ENCODE data around the gene FUT9. TPM values are rescaled to one million over a fixed set of nuclear protein-coding genes. Genes with fewer than 3 reads are reported as not detected.

The FUT9 gene
- polyA plus RNA-seq, 3 donors, result not detected

- no peak for DNase-seq
- Mint-ChIP-seq H3K9me3 (peaks cover 0 to 7% (median 0%) of the 10 kb centered on the region in 7 donors), H3K4me1 (no peaks in the 10 kb centered on the region), H3K27me3 (ENCODE audit: low read depth in 3 of 3) (no peaks in the 10 kb centered on the region), H3K27ac (no peak overlapping the region), H3K4me3 (no peak overlapping the region), H3K36me3 (no peaks in the 10 kb centered on the region)
- no peaks in the 10 kb centered on the region for H3K27me3 ChIP-seq (ENCODE audit: control insufficient read depth in 2 of 2, insufficient read depth in 2 of 2, low read length in 2 of 2)
- H3K27ac ChIP-seq (ENCODE audit: low read depth in 1 of 2, low read length in 2 of 2), result no peak overlapping the region
- no peak for TF ChIP-seq CTCF (IDR thresholded peaks at IDR 0.05)
- no peaks in the 10 kb centered on the region for H3K4me1 ChIP-seq (ENCODE audit: control insufficient read depth in 1 of 2, insufficient read depth in 2 of 2, low read length in 2 of 2)
- H3K79me2 ChIP-seq (ENCODE audit: insufficient read depth, low read length), result no peaks in the 10 kb centered on the region
- no peaks in the 10 kb centered on the region for H3K36me3 ChIP-seq (replicated peaks in 1 of 2; ENCODE audit: control insufficient read depth in 1 of 2, insufficient read depth in 2 of 2, low read length in 2 of 2)
- H4K20me1 ChIP-seq (ENCODE audit: insufficient read depth, low read length), result no peaks in the 10 kb centered on the region
- H3K9me3 ChIP-seq (replicated peaks in 1 of 2; ENCODE audit: control insufficient read depth in 1 of 2, insufficient read depth in 1 of 2, low read length in 2 of 2), result no peaks in the 10 kb centered on the region
- no peak overlapping the region for H3K4me2 ChIP-seq (replicated peaks; ENCODE audit: extremely low read depth, low read length, poor library complexity, severe bottlenecking)
- no peak overlapping the region for H2AFZ ChIP-seq (ENCODE audit: insufficient read depth, low read depth, low read length, poor library complexity, severe bottlenecking)
- H3K9ac ChIP-seq (ENCODE audit: insufficient read depth, low read length, poor library complexity, severe bottlenecking), result no peak overlapping the region
- H3K4me3 ChIP-seq (replicated peaks in 1 of 3; ENCODE audit: low read depth in 2 of 3, low read length in 3 of 3), result no peak overlapping the region
- intact Hi-C loops (cut with micrococcal nuclease), result no loop called here
- WGBS (ENCODE audit: insufficient coverage), result no CpG with 5 or more reads among the region's 2 CpGs
These were observed 169.0 kb downstream of the FUT9 start for GRCh38 chr6:96184798-96185197.

GRCh38 chr6:96186094-96186493 is 170.3 kb downstream of the FUT9 start:
- H3K9me3 ChIP-seq (replicated peaks in 1 of 2; ENCODE audit: control insufficient read depth in 1 of 2, insufficient read depth in 1 of 2, low read length in 2 of 2), result no peaks in the 10 kb centered on the region
- Mint-ChIP-seq H3K36me3 (no peaks in the 10 kb centered on the region), H3K9me3 (peaks cover 0 to 7% (median 2%) of the 10 kb centered on the region in 7 donors), H3K4me1 (no peaks in the 10 kb centered on the region), H3K4me3 (no peak overlapping the region), H3K27ac (no peak overlapping the region), H3K27me3 (ENCODE audit: low read depth in 3 of 3) (no peaks in the 10 kb centered on the region)
- no peak overlapping the region for H3K9ac ChIP-seq (ENCODE audit: insufficient read depth, low read length, poor library complexity, severe bottlenecking)
- no peak for TF ChIP-seq CTCF (IDR thresholded peaks at IDR 0.05)
- intact Hi-C loops (cut with micrococcal nuclease), result no loop called here
- no peak overlapping the region for H2AFZ ChIP-seq (ENCODE audit: insufficient read depth, low read depth, low read length, poor library complexity, severe bottlenecking)
- no peak overlapping the region for H3K27ac ChIP-seq (ENCODE audit: low read depth in 1 of 2, low read length in 2 of 2)
- H4K20me1 ChIP-seq (ENCODE audit: insufficient read depth, low read length), result no peaks in the 10 kb centered on the region
- WGBS (ENCODE audit: insufficient coverage), result no CpG with 5 or more reads among the region's 2 CpGs
- DNase-seq, result no peak
- H3K36me3 ChIP-seq (replicated peaks in 1 of 2; ENCODE audit: control insufficient read depth in 1 of 2, insufficient read depth in 2 of 2, low read length in 2 of 2), result no peaks in the 10 kb centered on the region
- H3K4me2 ChIP-seq (replicated peaks; ENCODE audit: extremely low read depth, low read length, poor library complexity, severe bottlenecking), result no peak overlapping the region
- no peaks in the 10 kb centered on the region for H3K4me1 ChIP-seq (ENCODE audit: control insufficient read depth in 1 of 2, insufficient read depth in 2 of 2, low read length in 2 of 2)
- no peaks in the 10 kb centered on the region for H3K79me2 ChIP-seq (ENCODE audit: insufficient read depth, low read length)
- H3K4me3 ChIP-seq (replicated peaks in 1 of 3; ENCODE audit: low read depth in 2 of 3, low read length in 3 of 3), result no peak overlapping the region
- no peaks in the 10 kb centered on the region for H3K27me3 ChIP-seq (ENCODE audit: control insufficient read depth in 2 of 2, insufficient read depth in 2 of 2, low read length in 2 of 2)

All from CD14-positive monocyte (primary cell).